Measurements from ENCODE around the gene MB21D2.

The MB21D2 gene

DNA sequence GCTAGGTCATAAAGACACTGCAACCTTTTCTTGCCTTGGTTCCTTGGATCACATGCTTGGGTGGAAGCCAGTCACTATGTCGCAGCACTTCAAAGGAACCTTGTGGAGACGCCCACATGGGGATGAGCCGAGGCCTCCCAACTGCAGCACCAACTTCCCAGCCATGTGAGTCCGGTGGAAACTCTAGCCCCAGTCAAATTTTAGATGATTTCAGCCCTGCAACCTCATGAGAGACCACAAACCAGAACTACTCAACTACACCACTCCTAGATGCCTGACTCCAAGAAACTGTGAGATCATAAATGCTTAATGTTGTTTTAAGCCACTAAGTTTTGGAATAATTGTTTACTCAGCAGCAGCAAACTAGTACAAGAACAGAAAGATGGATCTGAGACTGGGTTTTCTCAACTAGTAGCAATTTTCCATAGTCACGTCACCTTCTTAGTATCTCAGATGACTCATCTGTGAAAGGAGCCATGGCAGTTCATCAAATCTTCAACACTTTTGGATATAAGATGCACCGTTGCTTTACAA is 86.5 kb downstream of the MB21D2 start:
- TF ChIP-seq FOXP2 (optimal IDR thresholded peaks at IDR 0.05; ENCODE audit: borderline replicate concordance, extremely low read depth, extremely low read length, insufficient read depth) (no peak), SIN3A (IDR thresholded peaks at IDR 0.05; ENCODE audit: borderline replicate concordance, insufficient read depth, low read length) (no peak), POLR2AphosphoS5 (IDR thresholded peaks at IDR 0.05; ENCODE audit: low read depth, low read length) (no peak), TAF1 (IDR thresholded peaks at IDR 0.05; ENCODE audit: borderline replicate concordance, insufficient read depth, low read length) (no peak)
- TF ChIP-seq, protein P1, sequence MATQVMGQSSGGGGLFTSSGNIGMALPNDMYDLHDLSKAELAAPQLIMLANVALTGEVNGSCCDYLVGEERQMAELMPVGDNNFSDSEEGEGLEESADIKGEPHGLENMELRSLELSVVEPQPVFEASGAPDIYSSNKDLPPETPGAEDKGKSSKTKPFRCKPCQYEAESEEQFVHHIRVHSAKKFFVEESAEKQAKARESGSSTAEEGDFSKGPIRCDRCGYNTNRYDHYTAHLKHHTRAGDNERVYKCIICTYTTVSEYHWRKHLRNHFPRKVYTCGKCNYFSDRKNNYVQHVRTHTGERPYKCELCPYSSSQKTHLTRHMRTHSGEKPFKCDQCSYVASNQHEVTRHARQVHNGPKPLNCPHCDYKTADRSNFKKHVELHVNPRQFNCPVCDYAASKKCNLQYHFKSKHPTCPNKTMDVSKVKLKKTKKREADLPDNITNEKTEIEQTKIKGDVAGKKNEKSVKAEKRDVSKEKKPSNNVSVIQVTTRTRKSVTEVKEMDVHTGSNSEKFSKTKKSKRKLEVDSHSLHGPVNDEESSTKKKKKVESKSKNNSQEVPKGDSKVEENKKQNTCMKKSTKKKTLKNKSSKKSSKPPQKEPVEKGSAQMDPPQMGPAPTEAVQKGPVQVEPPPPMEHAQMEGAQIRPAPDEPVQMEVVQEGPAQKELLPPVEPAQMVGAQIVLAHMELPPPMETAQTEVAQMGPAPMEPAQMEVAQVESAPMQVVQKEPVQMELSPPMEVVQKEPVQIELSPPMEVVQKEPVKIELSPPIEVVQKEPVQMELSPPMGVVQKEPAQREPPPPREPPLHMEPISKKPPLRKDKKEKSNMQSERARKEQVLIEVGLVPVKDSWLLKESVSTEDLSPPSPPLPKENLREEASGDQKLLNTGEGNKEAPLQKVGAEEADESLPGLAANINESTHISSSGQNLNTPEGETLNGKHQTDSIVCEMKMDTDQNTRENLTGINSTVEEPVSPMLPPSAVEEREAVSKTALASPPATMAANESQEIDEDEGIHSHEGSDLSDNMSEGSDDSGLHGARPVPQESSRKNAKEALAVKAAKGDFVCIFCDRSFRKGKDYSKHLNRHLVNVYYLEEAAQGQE (IDR thresholded peaks at IDR 0.05; ENCODE audit: insufficient read depth in 1 of 2, low read depth in 2 of 2, low read length in 2 of 2) = no peak

DNA sequence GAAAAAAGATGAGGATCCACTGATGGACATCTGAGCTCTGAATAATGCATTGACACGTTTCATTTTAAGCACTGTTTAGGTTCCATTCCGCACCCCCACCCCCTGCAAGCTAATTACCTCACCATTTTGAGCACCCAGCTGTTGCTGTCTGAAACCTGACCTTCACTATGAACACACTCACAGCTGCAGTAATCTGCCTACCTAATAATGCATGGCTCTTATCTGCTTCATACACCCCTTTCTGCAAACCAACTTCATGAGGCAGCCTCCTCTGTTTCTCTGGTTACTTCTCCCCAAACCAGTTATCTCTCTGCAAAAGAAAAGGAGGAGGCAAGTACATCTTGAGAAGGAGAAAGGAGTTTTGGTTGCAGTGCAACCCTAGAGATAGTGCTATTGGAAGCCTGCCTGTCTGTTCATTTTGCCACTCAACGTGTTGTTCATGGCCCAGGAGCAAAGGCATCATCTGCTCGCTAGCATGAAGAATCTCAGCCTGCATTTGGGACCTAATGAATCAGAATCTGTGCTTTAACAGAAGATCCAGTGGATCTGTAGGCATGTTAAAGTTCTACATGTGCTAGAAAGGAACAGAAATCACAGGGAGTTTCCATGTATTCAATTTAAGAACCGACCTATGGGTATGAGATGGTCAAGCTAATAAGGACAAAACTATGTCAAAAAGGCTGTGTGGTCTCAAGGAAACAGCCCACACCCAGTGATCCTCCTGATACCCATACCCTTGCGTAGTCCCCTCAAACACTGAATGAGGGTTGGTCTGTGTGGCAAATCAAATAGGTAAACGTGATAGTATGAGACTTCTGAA is 87.2 kb downstream of the MB21D2 start:
- TF ChIP-seq SIN3A (IDR thresholded peaks at IDR 0.05; ENCODE audit: borderline replicate concordance, insufficient read depth, low read length) (no peak), TAF1 (IDR thresholded peaks at IDR 0.05; ENCODE audit: borderline replicate concordance, insufficient read depth, low read length) (no peak), POLR2AphosphoS5 (IDR thresholded peaks at IDR 0.05; ENCODE audit: low read depth, low read length) (no peak), FOXP2 (optimal IDR thresholded peaks at IDR 0.05; ENCODE audit: borderline replicate concordance, extremely low read depth, extremely low read length, insufficient read depth) (no peak)
- TF ChIP-seq, protein P1 (IDR thresholded peaks at IDR 0.05; ENCODE audit: insufficient read depth in 1 of 2, low read depth in 2 of 2, low read length in 2 of 2) = no peak

DNA sequence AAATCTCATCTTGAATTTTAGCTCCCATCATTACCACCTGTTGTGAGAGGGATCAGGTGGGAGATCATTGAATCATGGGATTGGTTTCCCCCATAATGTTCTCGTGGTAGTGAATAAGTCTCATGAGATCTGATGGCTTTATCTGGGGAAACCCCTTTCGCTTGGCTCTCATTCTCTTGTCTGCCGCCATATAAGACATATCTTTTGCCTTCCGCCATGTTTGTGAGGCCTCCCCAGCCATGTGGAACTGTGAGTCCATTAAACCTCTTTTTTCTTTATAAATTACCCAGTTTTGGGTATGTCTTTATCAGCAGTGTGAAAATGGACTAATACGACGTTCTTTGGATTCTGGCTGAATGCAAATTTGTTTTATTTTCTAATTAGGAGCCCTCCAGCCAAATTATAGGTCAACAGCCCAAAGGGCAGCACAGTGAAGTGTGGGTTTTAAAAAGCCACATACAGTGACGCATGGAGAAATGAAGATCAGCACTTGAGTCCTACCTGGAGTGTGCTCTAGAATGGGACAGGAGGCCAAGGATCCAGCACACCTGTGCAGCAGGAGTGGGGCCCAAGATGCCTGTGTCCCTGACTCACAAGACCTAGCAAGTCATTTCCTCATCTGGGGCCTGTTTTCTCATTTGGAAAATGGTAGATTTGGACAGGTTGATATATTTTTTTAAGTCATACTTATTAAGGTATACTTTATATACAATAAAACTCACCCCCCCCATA is 89.6 kb downstream of the MB21D2 start:
- TF ChIP-seq POLR2AphosphoS5 (IDR thresholded peaks at IDR 0.05; ENCODE audit: low read depth, low read length) (no peak), FOXP2 (optimal IDR thresholded peaks at IDR 0.05; ENCODE audit: borderline replicate concordance, extremely low read depth, extremely low read length, insufficient read depth) (no peak), SIN3A (IDR thresholded peaks at IDR 0.05; ENCODE audit: borderline replicate concordance, insufficient read depth, low read length) (no peak), TAF1 (IDR thresholded peaks at IDR 0.05; ENCODE audit: borderline replicate concordance, insufficient read depth, low read length) (no peak)
- TF ChIP-seq, protein P1 (IDR thresholded peaks at IDR 0.05; ENCODE audit: insufficient read depth in 1 of 2, low read depth in 2 of 2, low read length in 2 of 2) = no peak

DNA sequence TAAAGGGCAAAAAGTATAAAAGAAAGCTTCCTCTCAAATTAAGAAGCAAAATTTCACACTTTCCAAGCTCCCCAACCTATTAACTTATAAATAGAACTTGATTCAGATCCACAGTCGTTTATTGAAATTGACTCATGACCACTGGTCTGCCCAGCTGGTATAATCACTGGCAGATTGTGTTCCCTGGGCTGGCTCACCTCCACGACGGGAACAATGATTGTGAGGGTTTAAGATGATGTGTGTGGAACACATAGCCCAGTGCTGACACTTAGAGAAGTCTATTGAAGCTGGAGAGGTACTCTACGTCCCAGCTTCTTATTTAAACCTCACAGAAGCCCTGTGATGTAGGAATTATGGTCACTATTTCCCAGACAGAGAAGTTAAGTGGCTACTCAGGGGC is 90.4 kb downstream of the MB21D2 start:
- TF ChIP-seq FOXP2 (optimal IDR thresholded peaks at IDR 0.05; ENCODE audit: borderline replicate concordance, extremely low read depth, extremely low read length, insufficient read depth) (no peak), POLR2AphosphoS5 (IDR thresholded peaks at IDR 0.05; ENCODE audit: low read depth, low read length) (no peak), SIN3A (IDR thresholded peaks at IDR 0.05; ENCODE audit: borderline replicate concordance, insufficient read depth, low read length) (no peak), TAF1 (IDR thresholded peaks at IDR 0.05; ENCODE audit: borderline replicate concordance, insufficient read depth, low read length) (no peak)
- TF ChIP-seq, protein P1 (IDR thresholded peaks at IDR 0.05; ENCODE audit: insufficient read depth in 1 of 2, low read depth in 2 of 2, low read length in 2 of 2) = no peak
